Stimulated activated CD4-positive, alpha-beta T cell treated with anti-CD3 and anti-CD28 coated beads, Interleukin-15, amount 100 ng/mL, for 1 hour (primary cell): ENCODE data around the gene APLNR.

Source experiments
- DNase-seq, 2 donors: peaks; one replicate each; pipeline ENCODE4 v3.0.0-alpha.2; 2020; ENCODE audit warnings: low read depth in 1 of 2, low spot score in 1 of 2

Gene APLNR

GRCh38 chr11:57251491-57252104 lies 14.5 kb upstream of the APLNR start:
- no peak for DNase-seq

- DNase-seq = no peak
Observed at GRCh38 chr11:57251037-57251436, 14.0 kb upstream of the APLNR start.

- DNase-seq = peak in 1 of 2 donors; percentile 31
Observed at GRCh38 chr11:57249384-57250319, 12.6 kb upstream of the APLNR start.

DNA sequence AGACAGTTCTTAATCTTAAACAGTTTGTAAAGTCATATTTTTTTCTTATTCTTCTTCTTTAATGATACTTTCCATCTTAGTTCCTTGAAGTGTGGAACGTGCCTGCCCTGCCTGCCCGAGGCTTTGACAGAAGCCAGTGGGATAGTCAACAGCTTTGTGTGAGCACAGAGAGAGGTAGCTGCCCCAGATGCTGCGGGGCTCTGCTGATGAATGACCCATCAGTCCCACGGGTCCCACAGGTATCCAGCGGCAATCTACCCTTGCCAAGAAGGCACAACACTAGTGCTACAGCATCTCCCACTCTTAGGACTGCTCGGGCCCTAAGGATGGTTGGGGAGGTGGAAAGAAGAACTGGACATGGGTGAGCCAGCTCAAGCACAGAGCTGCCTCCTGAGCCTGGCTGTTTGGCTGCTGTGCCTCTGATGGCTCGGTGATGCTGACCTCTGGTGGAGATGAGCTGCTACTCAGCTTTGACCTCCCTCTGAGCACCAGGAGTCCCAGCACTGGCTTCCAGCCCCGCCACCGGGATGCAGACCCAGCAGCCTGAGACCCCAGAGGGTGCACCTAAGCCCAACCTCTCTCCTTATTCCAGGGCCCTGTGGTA lies 11.8 kb upstream of the APLNR start:
- no peak for DNase-seq

GRCh38 chr11:57244911-57245310 lies 7.9 kb upstream of the APLNR start:
- no peak for DNase-seq

DNA sequence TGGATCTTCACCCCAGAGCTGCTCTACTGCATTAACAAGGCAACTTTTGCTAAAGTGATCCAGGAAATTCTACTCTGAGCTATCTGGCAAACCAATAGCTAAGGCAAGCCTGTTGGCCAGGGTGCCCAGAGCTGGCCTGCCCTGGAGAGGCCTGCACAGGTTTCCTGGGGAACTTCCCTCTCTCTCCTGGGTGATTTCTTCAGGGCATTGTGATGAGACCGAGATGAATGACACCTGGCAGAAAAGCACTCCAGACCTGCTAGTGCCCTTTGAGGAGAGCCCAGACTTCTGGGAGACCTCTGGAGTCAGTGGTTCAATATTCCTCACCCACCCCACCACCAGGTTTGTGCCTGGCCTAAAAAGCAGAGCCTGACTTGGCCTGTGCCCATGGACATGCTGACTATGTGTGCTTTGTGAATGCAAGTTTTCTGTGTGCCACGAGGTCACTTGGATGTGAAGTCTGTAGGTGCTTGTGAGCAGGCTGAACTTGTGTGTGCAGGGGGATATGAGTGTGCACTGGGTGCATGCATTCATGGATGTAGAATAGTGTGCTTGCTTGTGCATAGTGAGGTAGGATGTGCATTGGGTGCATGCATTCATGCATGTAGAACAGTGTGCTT lies 4.4 kb upstream of the APLNR start:
- DNase-seq = no peak

- no peak for DNase-seq
Observed at GRCh38 chr11:57240757-57241156, 3.7 kb upstream of the APLNR start.

- DNase-seq = no peak
Observed at GRCh38 chr11:57240007-57240406, 3.0 kb upstream of the APLNR start.

- no peak for DNase-seq
Observed at GRCh38 chr11:57239348-57239747, 2.3 kb upstream of the APLNR start.

GRCh38 chr11:57235761-57236703 lies 1.0 kb downstream of the APLNR start:
- DNase-seq = no peak

GRCh38 chr11:57233702-57234101 lies 3.3 kb downstream of the APLNR start:
- no peak for DNase-seq

- DNase-seq = no peak
Observed at GRCh38 chr11:57231539-57232253, 5.4 kb downstream of the APLNR start.

DNA sequence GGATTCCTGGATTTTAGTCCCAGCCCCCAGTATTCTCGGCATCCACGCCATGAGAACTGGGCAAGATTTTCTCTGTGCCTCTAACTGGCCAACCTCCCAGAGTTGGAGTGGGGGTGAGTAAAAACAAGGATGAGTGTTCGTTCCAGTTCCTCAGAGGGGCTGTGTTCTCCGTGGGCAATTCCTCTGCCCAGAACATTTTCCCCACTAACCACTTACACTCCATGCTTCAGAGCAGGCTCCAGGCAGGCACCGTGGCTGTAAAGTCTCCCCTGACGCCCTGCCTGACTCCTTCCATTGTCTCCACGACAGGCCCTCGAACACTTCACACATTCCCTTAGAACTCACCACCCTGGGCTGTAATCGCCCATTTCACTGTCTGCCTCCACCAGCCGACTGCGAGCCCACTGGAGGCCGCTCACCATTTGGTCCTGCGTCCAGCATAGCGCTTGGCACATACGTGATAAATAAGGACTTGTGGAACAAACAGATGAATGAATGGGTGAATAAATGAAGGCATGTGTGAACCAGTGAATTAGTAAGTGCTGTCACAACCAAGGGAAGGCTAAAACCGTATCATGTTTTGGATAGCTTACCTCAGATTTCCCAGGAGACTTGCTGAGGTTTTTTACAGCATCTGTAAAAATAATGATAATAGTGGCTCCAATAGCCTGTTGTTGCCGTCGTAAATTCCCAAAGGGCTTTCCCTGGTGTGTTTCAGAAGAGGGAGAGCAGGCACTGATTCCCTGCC lies 6.1 kb downstream of the APLNR start:
- no peak for DNase-seq

DNA sequence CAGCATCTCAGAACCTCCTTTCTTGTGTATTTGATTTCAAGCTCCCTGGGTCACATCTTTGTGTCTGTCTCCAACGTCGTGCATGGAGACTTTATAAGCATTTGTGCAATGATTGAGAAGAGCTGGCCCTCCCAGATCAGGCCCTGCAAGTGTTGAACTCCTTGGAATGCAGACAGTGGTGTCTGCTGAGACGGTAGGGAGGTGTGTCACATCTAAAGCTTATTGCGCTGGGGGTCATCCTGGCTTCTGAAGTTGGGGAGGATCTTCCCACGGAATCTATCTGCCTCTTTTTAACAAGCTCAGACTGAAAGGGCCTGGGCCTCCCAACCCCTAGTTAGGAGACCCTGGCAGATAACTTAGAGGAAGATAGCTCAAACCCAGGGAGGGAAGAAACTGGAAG lies 6.7 kb downstream of the APLNR start:
- DNase-seq = no peak

DNA sequence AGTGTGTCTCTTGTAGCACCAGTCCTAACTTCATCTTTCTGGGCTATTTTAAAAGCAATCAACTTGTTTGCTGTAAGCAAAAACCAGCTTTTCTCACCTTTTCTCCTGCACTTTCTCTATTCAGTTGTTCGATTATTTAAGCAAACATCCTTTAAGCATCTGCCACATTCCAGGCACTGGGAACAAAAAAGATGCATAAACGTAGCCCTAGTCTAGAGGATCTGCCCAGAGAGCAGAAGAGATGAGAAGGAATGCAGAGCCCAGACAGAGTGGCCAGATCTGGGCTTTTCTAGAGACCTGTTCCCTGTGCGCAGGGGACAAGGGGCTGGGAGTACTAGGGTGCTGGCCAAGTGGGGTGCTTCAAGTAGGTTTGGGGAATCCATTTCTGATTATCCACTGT lies 8.4 kb downstream of the APLNR start:
- no peak for DNase-seq

DNA sequence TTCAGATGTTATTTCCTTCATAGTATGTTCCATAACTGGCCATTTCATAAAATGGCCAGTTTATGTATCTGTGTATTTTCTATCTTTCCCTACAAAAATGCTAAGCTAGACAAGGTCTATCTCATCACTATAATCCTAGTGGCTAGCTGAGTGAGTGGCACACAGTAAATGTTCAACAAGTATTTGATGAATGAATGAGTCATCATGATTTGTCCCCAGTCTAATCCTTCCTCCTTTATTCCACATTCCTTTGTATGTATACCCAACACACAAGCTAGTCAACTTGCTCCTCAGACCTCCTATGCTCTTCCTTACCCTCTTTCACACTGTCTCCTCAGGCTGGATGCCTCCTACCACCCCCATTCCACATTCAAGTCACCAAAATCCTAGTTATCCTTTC lies 12.5 kb downstream of the APLNR start:
- no peak for DNase-seq

DNA sequence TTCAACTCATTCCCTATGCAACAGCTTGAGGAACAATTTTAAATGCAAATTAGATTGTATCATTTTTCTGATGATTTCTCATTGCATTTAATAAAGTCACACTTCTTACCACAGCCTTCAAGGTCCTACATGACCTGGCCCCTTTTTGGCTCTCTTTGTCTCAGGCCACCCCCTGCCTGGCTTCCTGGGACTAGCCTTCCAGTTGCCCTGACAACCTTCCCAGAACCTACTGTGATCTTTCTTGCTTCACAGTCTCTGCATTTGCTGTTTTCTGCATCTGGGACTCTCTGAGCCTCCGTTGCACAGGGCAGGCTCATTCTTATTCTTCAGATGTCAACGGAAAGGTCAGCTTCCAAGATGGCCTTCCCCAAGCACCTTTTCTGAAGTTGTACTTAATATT lies 12.9 kb downstream of the APLNR start:
- no peak for DNase-seq

GRCh38 chr11:57223601-57224000 lies 13.4 kb downstream of the APLNR start:
- no peak for DNase-seq

DNA sequence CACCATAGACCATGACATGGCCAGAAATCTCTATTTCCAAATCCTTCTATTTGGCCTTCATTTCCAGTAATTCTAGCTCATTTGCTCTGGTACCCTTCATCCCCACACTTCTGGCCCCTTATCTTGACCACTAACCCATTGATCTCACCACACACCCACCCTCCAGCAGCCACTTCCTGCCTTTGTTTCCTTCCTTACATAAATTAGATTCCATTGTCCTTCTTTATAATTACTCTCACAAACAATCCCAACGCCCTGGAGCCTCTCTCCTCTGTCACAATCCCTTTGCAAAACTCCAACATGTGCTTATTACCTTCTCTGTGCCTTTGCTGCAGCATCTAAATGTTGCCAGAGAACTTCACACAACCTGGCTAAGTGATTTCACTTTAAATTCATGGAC lies 14.8 kb downstream of the APLNR start:
- DNase-seq = no peak
